ENCODE data around the gene MYL12B.

DNA sequence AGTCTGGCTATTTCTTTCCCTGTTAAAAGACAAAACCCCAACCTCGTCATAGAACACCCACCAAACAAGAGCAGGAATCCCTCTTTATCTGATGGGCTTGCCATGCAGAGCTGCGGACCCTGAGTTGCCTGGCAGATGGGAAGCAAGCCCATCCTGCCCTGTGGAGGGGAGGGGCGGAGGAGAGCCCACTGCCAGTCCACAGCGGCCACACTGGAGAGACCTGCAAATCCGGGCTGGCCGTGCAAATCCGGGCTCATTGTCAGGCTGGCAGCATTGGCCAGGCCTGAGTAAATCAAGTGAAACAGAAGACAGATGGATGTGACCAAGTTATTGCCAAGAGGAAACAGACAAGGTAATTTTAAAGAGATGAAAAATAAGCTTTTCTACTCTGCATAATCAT lies 22.0 kb downstream of the MYL12B start:
- TF ChIP-seq SUZ12 (IDR thresholded peaks at IDR 0.05; ENCODE audit: extremely low read depth, insufficient read depth, insufficient read length): no peak
- no peak for TF ChIP-seq YY1 (IDR thresholded peaks at IDR 0.05; ENCODE audit: insufficient read depth, insufficient read length)
